Measurements from ENCODE around the gene DEF6.
A peak's percentile ranks its signal among the peaks of the same experiment; 100 is the strongest.
"Not testable (repeated sequence)": the region's sequence is repeated elsewhere in the genome, so short reads cannot be mapped to it uniquely, and the experiment has no call there.

The DEF6 gene

DNA sequence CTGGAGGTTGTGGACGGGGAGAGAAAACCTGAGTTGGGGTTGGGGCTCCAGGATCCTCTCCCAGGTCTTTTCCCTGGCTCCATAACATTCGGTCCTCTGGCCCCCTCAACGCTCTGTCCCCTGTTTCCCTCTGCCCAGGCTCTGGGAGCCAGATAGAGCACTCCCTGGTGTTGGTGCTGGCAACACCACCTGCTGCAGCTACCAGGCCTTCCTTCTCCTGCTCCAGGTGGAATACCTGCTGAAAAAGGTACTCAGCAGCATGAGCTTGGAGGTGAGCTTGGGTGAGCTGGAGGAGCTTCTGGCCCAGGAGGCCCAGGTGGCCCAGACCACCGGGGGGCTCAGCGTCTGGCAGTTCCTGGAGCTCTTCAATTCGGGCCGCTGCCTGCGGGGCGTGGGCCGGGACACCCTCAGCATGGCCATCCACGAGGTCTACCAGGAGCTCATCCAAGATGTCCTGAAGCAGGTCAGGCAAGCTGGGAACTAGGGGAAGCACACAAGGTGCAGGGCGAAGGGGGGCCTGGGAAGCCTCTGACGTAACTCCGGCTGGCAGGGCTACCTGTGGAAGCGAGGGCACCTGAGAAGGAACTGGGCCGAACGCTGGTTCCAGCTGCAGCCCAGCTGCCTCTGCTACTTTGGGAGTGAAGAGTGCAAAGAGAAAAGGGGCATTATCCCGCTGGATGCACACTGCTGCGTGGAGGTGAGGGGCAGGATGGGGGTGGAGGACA lies 14.6 kb downstream of the DEF6 start:
- no peak for DNase-seq

DNA sequence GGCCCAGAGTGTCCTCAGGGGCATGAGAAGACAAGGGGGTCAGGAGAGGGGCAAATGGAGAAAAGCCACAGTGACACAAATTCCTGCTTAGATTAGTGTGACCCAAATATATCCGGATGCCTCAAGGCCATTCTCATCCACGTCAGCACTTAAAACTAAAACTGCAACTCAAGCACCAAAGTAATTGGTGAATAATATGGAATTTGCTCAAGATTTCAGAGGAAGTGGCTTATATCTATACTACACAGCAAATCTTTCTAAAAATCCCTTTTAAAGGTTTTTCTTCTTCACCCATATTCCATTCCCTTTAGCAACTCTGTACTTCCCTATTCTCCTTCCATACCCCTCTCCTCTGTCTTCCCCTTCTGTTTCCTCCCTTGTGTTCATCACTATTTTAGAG lies 15.2 kb downstream of the DEF6 start:
- DNase-seq = no peak

GRCh38 chr6:35317483-35318195 lies 20.0 kb downstream of the DEF6 start:
- DNase-seq = no peak

GRCh38 chr6:35318196-35319171 lies 20.9 kb downstream of the DEF6 start:
- DNase-seq = no peak

- no peak for DNase-seq
These were observed 21.9 kb downstream of the DEF6 start for GRCh38 chr6:35319346-35320030.

- no peak for DNase-seq
These were observed 22.4 kb downstream of the DEF6 start for GRCh38 chr6:35320031-35320410.

DNA sequence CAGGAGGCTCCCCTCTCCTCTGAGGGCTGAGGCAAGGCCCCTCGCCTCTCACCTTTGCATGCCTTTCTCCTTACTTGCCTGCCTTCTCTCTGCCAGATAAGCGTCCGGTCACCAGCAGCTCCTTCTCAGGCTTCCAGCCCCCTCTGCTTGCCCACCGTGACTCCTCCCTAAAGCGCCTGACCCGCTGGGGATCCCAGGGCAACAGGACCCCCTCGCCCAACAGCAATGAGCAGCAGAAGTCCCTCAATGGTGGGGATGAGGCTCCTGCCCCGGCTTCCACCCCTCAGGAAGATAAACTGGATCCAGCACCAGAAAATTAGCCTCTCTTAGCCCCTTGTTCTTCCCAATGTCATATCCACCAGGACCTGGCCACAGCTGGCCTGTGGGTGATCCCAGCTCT lies 23.5 kb downstream of the DEF6 start:
- DNase-seq = no peak

DNA sequence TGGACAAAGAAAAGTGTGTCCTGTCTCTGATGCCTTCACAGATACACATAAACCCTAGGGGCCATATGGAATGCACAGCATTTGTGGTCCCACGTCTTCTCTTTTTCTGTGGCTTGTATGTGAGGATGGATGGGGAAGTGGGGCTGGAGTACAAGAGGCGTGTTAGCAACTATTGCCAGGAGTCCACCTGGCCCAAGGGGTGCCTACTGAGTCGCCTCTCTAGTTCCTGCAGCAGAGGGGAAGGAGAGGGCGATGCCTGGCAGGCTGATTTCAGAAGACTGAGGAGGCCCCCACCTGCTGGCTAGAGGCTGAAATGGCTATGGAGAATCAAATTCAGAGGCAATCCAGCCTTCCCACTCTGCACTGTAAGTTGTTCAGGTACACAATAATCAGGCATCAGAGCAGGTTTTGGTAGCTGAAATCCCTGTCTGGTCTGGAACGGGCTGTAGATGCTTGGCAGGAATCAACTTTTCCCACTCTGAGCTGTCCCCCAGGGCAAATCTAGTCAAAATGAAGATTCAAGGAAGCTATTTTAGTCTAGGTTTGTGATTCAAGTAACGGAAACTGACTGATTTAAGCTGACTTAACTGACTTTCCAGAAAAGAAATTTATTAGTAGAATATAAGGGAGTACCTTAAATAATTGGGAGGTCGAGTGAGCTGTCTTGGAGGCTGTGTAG lies 29.9 kb downstream of the DEF6 start:
- peak; percentile 65 for DNase-seq

GRCh38 chr6:35328108-35328723 lies 30.6 kb downstream of the DEF6 start:
- no peak for DNase-seq

DNA sequence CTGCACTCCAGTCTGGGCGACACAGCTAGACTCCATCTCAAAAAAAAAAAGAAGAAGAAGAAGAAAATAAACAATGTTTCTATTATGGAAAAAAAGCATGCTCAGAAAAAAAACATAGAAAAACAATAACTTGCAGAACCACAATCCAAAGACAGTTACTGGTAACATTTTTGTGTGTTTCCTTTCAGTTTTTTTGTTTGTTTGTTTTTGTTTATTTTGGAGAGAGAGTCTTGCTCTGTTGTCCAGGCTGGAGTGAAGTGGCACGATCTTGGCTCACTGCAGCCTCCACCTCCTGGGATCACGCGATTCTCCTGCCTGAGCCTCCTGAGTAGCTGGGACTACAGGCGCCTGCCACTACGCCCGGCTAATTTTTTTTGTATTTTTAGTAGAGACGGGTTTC lies 31.3 kb downstream of the DEF6 start:
- not testable (repeated sequence) for DNase-seq

DNA sequence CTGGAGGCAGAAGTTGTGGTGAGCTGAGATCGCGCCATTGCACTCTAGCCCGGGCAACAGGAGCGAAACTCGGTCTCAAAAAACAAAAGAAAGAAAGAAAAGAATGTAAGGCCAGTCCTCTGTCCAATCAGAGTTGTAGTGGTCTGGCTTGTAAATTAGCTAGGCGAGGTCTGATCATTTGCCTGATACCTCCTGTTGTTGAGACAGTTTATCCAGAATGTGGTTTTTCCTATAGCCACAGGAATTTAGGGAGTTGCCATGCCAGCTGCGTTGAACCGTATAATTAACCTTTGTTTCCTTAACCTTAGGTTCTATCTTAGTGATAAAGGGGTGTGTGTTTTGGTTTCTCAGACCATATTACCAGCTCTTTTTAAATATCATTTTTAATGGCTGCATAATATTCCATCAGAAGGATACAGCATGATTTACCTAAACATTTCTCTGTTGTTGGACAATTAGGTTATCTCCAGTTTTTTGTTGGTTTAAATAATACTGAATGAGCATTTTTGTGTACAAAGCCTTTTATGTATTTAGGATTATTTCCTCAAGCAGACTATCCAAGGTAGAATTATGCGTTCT lies 33.0 kb downstream of the DEF6 start:
- DNase-seq = no peak

GRCh38 chr6:35332074-35332887 lies 34.7 kb downstream of the DEF6 start:
- DNase-seq = not testable (repeated sequence)

DNA sequence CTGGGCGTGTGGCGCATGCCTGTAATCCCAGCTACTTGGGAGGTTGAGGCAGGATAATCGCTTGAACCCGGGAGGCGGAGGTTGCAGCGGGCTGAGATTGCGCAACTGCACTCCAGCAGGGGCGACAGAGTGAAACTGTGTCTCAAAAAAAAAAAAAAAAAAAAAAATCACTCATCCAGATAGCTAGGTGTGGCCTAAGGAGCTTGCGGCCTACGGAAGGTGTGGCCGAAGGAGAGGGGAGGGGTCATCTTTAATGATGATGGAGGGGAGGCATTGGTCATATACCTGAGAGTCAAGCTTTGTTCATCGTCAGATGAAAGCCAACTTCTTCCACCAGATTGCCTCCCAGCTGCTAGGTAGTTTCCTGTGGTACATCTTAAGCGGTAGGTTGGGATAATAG lies 43.9 kb downstream of the DEF6 start:
- no peak for DNase-seq

DNA sequence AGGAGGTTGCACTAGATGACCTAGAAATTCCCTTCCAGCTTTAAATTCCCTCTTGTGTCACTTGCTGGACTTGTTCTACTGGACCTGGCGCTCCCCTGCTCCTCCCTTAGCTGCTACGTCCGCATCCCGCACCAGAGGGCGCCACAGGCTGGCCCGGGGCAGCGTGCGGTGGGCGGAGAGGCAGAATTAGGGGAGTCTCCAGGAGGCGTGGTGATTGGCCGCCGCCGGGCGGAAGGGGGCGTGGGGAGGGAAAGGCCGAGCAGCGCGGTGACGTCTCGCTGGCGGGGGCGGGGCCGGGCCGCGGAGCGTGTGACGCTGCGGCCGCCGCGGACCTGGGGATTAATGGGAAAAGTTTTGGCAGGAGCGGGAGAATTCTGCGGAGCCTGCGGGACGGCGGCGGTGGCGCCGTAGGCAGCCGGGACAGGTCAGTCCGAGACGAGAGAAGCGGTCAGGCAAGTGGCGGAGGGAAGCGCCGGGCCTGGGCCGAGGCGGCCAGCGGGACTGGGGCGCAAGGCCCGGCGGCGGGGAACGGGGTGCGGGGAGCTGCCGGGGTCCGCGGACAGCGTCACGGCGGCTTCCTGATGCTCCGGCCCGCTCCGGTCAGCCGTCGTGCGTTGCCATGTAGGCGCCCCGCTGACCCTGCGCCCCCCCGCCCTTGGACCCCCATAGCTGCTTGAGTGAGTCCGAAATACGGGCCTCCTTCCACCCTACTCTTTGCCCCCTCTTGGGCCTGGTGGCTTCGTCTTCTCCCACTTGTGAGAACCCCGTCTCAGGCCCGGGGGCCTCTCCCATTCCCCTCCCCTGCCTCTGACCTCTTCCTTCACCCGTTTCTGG lies 44.9 kb downstream of the DEF6 start, which contains the start of gene PPARD:
PPARD (plus strand) TSS at position 301 of the 834 bp plus-strand sequence. CDS start 68,530 bp downstream, outside the sequence.
- DNase-seq = peak; percentile 92

GRCh38 chr6:35343092-35343834 lies 45.6 kb downstream of the DEF6 start:
- no peak for DNase-seq

DNA sequence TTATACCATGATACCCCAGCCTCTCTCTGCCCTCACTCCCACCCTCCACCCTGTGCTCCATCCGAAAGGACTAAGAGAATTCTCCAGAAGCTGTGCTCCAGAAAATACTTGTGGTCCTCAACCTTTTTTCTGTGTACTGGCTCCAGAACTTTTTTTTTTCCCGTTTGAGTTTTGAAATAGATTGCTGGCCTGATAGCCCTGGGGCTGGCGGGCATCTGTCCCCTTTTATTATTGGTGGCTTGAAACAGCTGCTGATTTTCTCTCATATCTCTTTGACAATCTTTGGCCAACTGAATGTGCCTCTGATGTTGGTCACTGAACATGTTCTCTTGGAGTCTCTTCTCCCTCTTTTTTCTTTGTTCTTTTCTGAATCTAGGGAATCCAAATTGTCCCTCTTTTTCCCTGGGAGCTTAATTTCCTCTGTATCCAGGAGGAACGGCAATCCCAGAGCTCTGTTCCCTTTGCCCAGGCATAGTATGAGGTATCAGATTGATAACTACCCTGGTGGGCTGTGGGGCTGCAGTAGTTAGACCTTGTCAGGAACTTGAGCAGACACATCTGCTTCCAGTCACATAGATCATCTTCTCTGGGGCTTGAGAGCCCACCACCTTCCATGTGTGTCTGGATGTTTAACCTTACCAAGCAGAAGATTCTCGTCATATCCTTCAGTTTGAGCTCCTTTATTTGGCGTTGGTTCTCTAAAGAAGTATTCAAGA lies 46.4 kb downstream of the DEF6 start:
- no peak for DNase-seq

- no peak for DNase-seq
These were observed 53.8 kb downstream of the DEF6 start for GRCh38 chr6:35351422-35351821.

DNA sequence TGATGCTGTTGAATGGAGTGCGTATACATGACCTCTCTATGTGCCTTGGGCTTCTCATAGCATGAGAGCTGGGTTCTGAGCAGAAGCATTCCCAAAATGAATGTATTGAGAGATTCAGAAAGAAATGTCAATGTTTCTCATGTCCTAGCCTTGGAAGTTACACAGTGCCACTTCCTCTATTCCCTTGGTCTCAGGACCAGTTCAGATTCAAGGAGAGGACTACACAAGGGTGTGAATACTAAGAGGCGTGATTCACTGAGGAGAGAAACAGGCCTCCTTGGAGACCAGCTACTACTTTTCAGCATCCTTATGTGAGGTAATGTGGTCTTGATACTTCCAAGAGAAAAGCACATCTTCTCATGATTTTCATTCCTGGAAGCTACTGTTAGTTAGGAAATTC lies 55.1 kb downstream of the DEF6 start:
- no peak for DNase-seq

Data from GDM1 (cell line).